Spleen (tissue), 11 donors: ENCODE results near the gene AK3. TPM values are rescaled to one million over a fixed set of nuclear protein-coding genes. Genes with fewer than 3 reads are reported as not detected.

Experiments
- DNase-seq: peaks from one replicate; pipeline ENCODE4 v3.0.0-alpha.2; 2020
- H3K27ac ChIP-seq, 8 donors: fragments of 200-600 bp; sonication (generic) in 7 of 8; 1 replicate in 4 of 8; 2 replicates in 4 of 8; pipeline versions ENCODE4 v1.5.0 to v1.8.0; 2016 to 2021; ENCODE audit warnings: inconsistent platforms in 4 of 8, mild to moderate bottlenecking in 4 of 8, moderate library complexity in 1 of 8
- H3K27me3 ChIP-seq, 7 donors: fragments of 200-600 bp; sonication (generic) in 6 of 7; replicated peaks in 1 of 7; 1 replicate in 4 of 7; 2 replicates in 3 of 7; pipeline versions ENCODE4 v1.5.0 to v1.8.0; 2016 to 2021; ENCODE audit warnings: inconsistent platforms in 3 of 7, mild to moderate bottlenecking in 1 of 7
- H3K36me3 ChIP-seq, 6 donors: fragments of 200-600 bp; sonication (generic) in 5 of 6; 1 replicate in 4 of 6; 2 replicates in 2 of 6; pipeline versions ENCODE4 v1.5.0 to v1.8.0; 2016 to 2021; ENCODE audit warnings: inconsistent platforms in 2 of 6
- H3K4me1 ChIP-seq, 6 donors: fragments of 200-600 bp; sonication (generic) in 5 of 6; 1 replicate in 3 of 6; 2 replicates in 3 of 6; pipeline versions ENCODE4 v1.5.0 to v1.8.0; 2016 to 2021; ENCODE audit warnings: inconsistent platforms in 3 of 6
- H3K4me3 ChIP-seq, 8 donors: fragments of 200-600 bp; sonication (generic) in 7 of 8; 1 replicate in 4 of 8; 2 replicates in 4 of 8; pipeline versions ENCODE4 v1.5.0 to v1.8.0; 2016 to 2021; ENCODE audit warnings: inconsistent platforms in 4 of 8, mild to moderate bottlenecking in 4 of 8, moderate library complexity in 2 of 8
- H3K9me3 ChIP-seq, 8 donors: fragments of 200-600 bp; sonication (generic) in 7 of 8; 1 replicate in 4 of 8; 2 replicates in 4 of 8; pipeline versions ENCODE4 v1.5.0 to v1.8.0; 2016 to 2021; ENCODE audit warnings: inconsistent platforms in 4 of 8
- POLR2A ChIP-seq, 3 donors: fragments of 450-650 bp; IDR thresholded peaks; one replicate each; pipeline ENCODE4 v1.5.1; 2017; ENCODE audit warnings: antibody characterized with exemption in 3 of 3, mild to moderate bottlenecking in 1 of 3
- POLR2AphosphoS5 ChIP-seq, 3 donors: sonication (generic); formaldehyde crosslinking; IDR thresholded peaks; one replicate each; pipeline ENCODE4 v1.5.1; 2017; ENCODE audit warnings: antibody characterized with exemption in 3 of 3
- WGBS, 5 donors: extraction: QIAGEN DNeasy Blood & Tissue Kit in 3 of 5; methylation state at CpG; one replicate each; pipeline versions ENCODE4 v1.1.5 to v1.1.7; 2013 to 2018; 5-methylcytosine and 5-hydroxymethylcytosine counted together
- intact Hi-C: fragments of 100-400 bp; cut with DNase I; formaldehyde crosslinking; loops from one replicate; pipeline ENCODE4 v1.15.0; 2023; ENCODE audit warnings: low total_unique reads
- polyA plus RNA-seq, 3 donors: library from polyadenylated mRNA; stranded (reverse); fragments of 200-250 nt; gene quantifications; one replicate each; pipeline ENCODE4 v1.2.1, GENCODE V29; 2013
- total RNA-seq, 7 donors: library from RNA; depleted of rRNA in 3 of 7; stranded (reverse); fragments of >200 nt in 3 of 7; fragmentation: NEBNext Ultra II Directional in 4 of 7; extraction: Animal tissue kit (Norgen Biotek cat#: 25700) in 4 of 7; gene quantifications; one replicate each; pipeline versions ENCODE4 v1.1.0 to v1.2.1, GENCODE V29; 2016 to 2021
- TF ChIP-seq, protein P1 (sequence below), 11 experiments: fragments of 200-600 bp in 7 of 11; fragments of 450-650 bp in 4 of 11; sonication (generic) in 4 of 11; IDR thresholded peaks in 8 of 11; conservative IDR thresholded peaks in 3 of 11; 1 replicate in 7 of 11; 2 replicates in 4 of 11; pipeline versions ENCODE4 v1.4.0 to v1.8.0; 2016 to 2021; ENCODE audit warnings: antibody characterized with exemption in 11 of 11, inconsistent platforms in 4 of 11, mild to moderate bottlenecking in 1 of 11
- donor health status: healthy with polysubstance abuse.
- donor health status: DM: no; HTN: no; CAD: no; lungs with moderate emphysema.
- donor health status: DM: no; HTN: no; CAD: no.
- donor health status: Bipolar disorder and iron deficiency.
- donor health status: healthy.
- donor health status: DM: no; HTN: no; CAD: no.
- donor health status: DM: yes; HTN: yes; CAD: no.

The AK3 gene
- total and polyA plus RNA-seq, 10 donors, result 21.3 to 65.3 (median 41.4) TPM

DNA sequence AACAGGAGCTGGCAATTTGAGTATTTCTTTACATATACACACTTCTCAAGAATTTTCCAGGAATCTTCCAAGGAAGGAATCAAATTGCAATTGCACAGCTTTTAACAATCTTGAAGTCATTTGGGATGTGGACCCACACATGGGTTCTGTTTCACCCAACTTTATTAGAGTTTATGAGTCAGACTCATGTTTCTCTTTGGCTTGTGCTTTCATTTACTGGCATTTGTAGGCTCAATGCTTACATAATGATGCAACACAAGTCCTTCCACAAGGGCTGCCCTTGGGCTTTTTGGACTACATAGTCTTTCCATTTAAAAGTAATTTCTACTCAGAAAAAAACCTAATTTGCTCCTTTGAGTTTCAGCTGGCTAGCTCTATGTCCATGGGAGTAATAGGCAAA lies 66.2 kb downstream of the AK3 start:
- no peaks in the 10 kb centered on the region for H3K27me3 ChIP-seq
- H3K4me3 ChIP-seq, result no peak overlapping the region
- no peak for DNase-seq
- intact Hi-C loops, result no loop called here
- H3K4me1 ChIP-seq, result peaks cover 0 to 13% (median 4%) of the 10 kb centered on the region in 6 donors
- no peak for TF ChIP-seq POLR2AphosphoS5 (IDR thresholded peaks at IDR 0.05)
- TF ChIP-seq, protein P1, sequence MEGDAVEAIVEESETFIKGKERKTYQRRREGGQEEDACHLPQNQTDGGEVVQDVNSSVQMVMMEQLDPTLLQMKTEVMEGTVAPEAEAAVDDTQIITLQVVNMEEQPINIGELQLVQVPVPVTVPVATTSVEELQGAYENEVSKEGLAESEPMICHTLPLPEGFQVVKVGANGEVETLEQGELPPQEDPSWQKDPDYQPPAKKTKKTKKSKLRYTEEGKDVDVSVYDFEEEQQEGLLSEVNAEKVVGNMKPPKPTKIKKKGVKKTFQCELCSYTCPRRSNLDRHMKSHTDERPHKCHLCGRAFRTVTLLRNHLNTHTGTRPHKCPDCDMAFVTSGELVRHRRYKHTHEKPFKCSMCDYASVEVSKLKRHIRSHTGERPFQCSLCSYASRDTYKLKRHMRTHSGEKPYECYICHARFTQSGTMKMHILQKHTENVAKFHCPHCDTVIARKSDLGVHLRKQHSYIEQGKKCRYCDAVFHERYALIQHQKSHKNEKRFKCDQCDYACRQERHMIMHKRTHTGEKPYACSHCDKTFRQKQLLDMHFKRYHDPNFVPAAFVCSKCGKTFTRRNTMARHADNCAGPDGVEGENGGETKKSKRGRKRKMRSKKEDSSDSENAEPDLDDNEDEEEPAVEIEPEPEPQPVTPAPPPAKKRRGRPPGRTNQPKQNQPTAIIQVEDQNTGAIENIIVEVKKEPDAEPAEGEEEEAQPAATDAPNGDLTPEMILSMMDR (IDR thresholded peaks at IDR 0.05 in 8 of 11, conservative IDR thresholded peaks at IDR 0.05 in 3 of 11), result no peak
- TF ChIP-seq POLR2A (IDR thresholded peaks at IDR 0.05), result no peak
- H3K27ac ChIP-seq, result no peak overlapping the region
- H3K36me3 ChIP-seq, result no peaks in the 10 kb centered on the region
- no peaks in the 10 kb centered on the region for H3K9me3 ChIP-seq

- no peak overlapping the region for H3K4me3 ChIP-seq
- intact Hi-C loops, result no loop called here
- H3K27me3 ChIP-seq, result peaks cover 0 to 9% (median 0%) of the 10 kb centered on the region in 7 donors
- no peak for DNase-seq
- H3K4me1 ChIP-seq, result peaks cover 0 to 7% (median 3%) of the 10 kb centered on the region in 6 donors
- H3K36me3 ChIP-seq, result no peaks in the 10 kb centered on the region
- 94 to 100% (median 98%) methylated on average over 1 of the region's 1 CpG for WGBS, 5 donors
- H3K27ac ChIP-seq, result no peak overlapping the region
- no peaks in the 10 kb centered on the region for H3K9me3 ChIP-seq
- TF ChIP-seq POLR2AphosphoS5 (IDR thresholded peaks at IDR 0.05), result no peak
- TF ChIP-seq POLR2A (IDR thresholded peaks at IDR 0.05), result no peak
- TF ChIP-seq, protein P1 (IDR thresholded peaks at IDR 0.05 in 8 of 11, conservative IDR thresholded peaks at IDR 0.05 in 3 of 11), result no peak
Measured at GRCh38 chr9:4671737-4672136, 69.3 kb downstream of the AK3 start.

DNA sequence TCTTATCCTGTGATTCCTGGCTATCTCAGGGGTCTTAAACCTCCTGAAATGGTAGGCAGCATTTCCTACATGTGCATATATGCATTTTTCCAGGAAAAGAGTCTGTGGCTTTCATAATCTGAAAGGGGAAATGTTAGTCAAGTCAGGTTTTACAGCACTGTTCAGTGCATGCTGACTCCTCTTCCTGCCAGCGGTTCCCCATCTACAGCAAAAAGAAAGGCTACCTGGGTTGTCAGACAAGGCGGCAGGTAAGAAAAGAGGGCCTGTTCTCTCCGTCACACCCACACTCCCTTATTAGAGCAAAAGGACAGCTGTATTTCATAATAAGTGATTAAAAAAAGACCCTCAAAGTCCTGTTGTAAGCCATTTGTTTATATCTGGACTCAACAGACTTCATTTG lies 70.4 kb downstream of the AK3 start:
- Histone ChIP-seq H3K4me1 (peaks cover 4 to 18% (median 14%) of the 10 kb centered on the region in 6 donors), H3K27ac (no peak overlapping the region), H3K27me3 (peaks cover 0 to 9% (median 0%) of the 10 kb centered on the region in 7 donors), H3K36me3 (no peaks in the 10 kb centered on the region), H3K9me3 (no peaks in the 10 kb centered on the region), H3K4me3 (no peak overlapping the region)
- WGBS, 5 donors, result 53 to 70% (median 68%) methylated on average over 3 of the region's 3 CpGs
- TF ChIP-seq POLR2A (IDR thresholded peaks at IDR 0.05) (no peak), POLR2AphosphoS5 (IDR thresholded peaks at IDR 0.05) (no peak)
- TF ChIP-seq, protein P1 (IDR thresholded peaks at IDR 0.05 in 8 of 11, conservative IDR thresholded peaks at IDR 0.05 in 3 of 11), result no peak
- no peak for DNase-seq
- intact Hi-C loops, result no loop called here

DNA sequence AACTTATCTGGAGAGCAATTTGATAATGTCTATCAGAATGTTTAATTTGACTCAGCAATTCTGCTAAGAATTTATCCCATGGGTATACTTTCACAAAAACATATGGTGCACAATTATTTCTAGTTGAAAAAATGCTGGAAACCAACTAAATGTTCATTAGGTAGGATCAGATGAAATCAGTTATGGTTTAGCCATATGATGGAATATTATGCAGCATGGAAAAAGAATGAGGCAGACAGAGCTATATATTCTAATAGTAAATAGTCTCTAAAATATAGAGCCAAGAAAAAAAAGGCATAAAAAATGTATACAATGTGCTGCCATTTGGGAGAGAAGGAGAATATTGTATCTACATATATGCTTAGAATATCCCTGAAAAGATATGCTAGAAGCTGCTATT lies 71.1 kb downstream of the AK3 start:
- no peaks in the 10 kb centered on the region for H3K9me3 ChIP-seq
- H3K27ac ChIP-seq, result no peak overlapping the region
- H3K36me3 ChIP-seq, result no peaks in the 10 kb centered on the region
- no peak for DNase-seq
- H3K4me1 ChIP-seq, result peaks cover 9 to 25% (median 21%) of the 10 kb centered on the region in 6 donors
- intact Hi-C loops, result loop anchor here (10.0 kb wide), 1 partner anchor 315 kb away; the partner anchor contains the start of gene JAK2
- no peak overlapping the region for H3K4me3 ChIP-seq
- TF ChIP-seq POLR2A (IDR thresholded peaks at IDR 0.05) (no peak), POLR2AphosphoS5 (IDR thresholded peaks at IDR 0.05) (no peak)
- TF ChIP-seq, protein P1 (IDR thresholded peaks at IDR 0.05 in 8 of 11, conservative IDR thresholded peaks at IDR 0.05 in 3 of 11), result no peak
- H3K27me3 ChIP-seq, result peaks cover 0 to 9% (median 0%) of the 10 kb centered on the region in 7 donors
